Measurements from ENCODE around the gene LSS.

GRCh38 chr21:46158666-46159300 lies 69.8 kb downstream of the LSS start:
- TF ChIP-seq CTCF (IDR thresholded peaks at IDR 0.05) = no peak
- no peak for TF ChIP-seq POLR2A (IDR thresholded peaks at IDR 0.05)
